AG09319 (cell line): ENCODE measurements around the gene WDR45.
A peak's percentile ranks its signal among the peaks of the same experiment; 100 is the strongest.

Experiments used
- DNase-seq: peaks from one replicate; pipeline ENCODE4 v3.0.0-alpha.2; 2010; ENCODE audit warnings: low read depth; ENCODE audit errors: extremely low read depth
- CTCF ChIP-seq: IDR thresholded peaks from 2 replicates; pipeline ENCODE4 v1.5.1; 2011; ENCODE audit warnings: low read depth, mild to moderate bottlenecking, inconsistent platforms, low read length, moderate library complexity

The WDR45 gene

GRCh38 chrX:49102190-49102589 is 22.5 kb upstream of the WDR45 start:
- no peak for DNase-seq
- TF ChIP-seq CTCF: no peak

- no peak for DNase-seq
- no peak for TF ChIP-seq CTCF
These were observed 21.9 kb upstream of the WDR45 start for GRCh38 chrX:49101629-49101984.

- DNase-seq: peak; percentile 73
- no peak for TF ChIP-seq CTCF
These were observed 21.3 kb upstream of the WDR45 start for GRCh38 chrX:49100704-49101628.

- no peak for DNase-seq
- TF ChIP-seq CTCF: no peak
These were observed 16.7 kb upstream of the WDR45 start for GRCh38 chrX:49096419-49096818.

GRCh38 chrX:49089553-49089952 is 9.9 kb upstream of the WDR45 start:
- no peak for DNase-seq
- TF ChIP-seq CTCF: no peak

- no peak for DNase-seq
- TF ChIP-seq CTCF: no peak
These were observed 2.7 kb upstream of the WDR45 start for GRCh38 chrX:49082271-49082871.

GRCh38 chrX:49077941-49078340 is 1.7 kb downstream of the WDR45 start:
- no peak for DNase-seq
- no peak for TF ChIP-seq CTCF
